Liver (tissue), 9 donors: ENCODE results near the gene RAB7A. TPM values are rescaled to one million over a fixed set of nuclear protein-coding genes. Genes with fewer than 3 reads are reported as not detected.

ENCODE experiments used
- DNase-seq: peaks from one replicate; pipeline ENCODE4 v3.0.0-alpha.2; 2017; ENCODE audit warnings: low spot score
- H3K27ac ChIP-seq, 2 donors: one replicate each; pipeline ENCODE4 v1.7.0; 2013; ENCODE audit warnings: inconsistent platforms in 2 of 2, low read length in 2 of 2, control low read depth in 1 of 2, low read depth in 1 of 2, mild to moderate bottlenecking in 1 of 2
- H3K27me3 ChIP-seq, 4 donors: one replicate each; pipeline versions ENCODE4 v1.6.1 to v1.7.0; 2013; ENCODE audit warnings: low read length in 3 of 4, inconsistent platforms in 1 of 4, mild to moderate bottlenecking in 1 of 4, moderate library complexity in 1 of 4; ENCODE audit not compliant: control insufficient read depth in 4 of 4, insufficient read depth in 4 of 4
- H3K36me3 ChIP-seq, 4 donors: one replicate each; pipeline versions ENCODE4 v1.6.1 to v1.7.0; 2013; ENCODE audit warnings: low read length in 3 of 4, mild to moderate bottlenecking in 3 of 4, low read depth in 1 of 4, moderate library complexity in 1 of 4; ENCODE audit not compliant: control insufficient read depth in 4 of 4, insufficient read depth in 3 of 4
- H3K4me1 ChIP-seq, 4 donors: one replicate each; pipeline versions ENCODE4 v1.6.1 to v1.7.0; 2013; ENCODE audit warnings: low read length in 3 of 4, mild to moderate bottlenecking in 3 of 4, moderate library complexity in 1 of 4; ENCODE audit not compliant: control insufficient read depth in 4 of 4, insufficient read depth in 4 of 4
- H3K4me3 ChIP-seq, 3 donors: one replicate each; pipeline versions ENCODE4 v1.6.1 to v1.7.0; 2013; ENCODE audit warnings: low read length in 3 of 3, control low read depth in 1 of 3, low read depth in 1 of 3, mild to moderate bottlenecking in 1 of 3
- H3K9ac ChIP-seq, 2 donors: one replicate each; pipeline ENCODE4 v1.7.0; 2013; ENCODE audit warnings: low read length in 2 of 2, mild to moderate bottlenecking in 2 of 2, moderate library complexity in 2 of 2, control low read depth in 1 of 2, low read depth in 1 of 2
- H3K9me3 ChIP-seq, 4 donors: one replicate each; pipeline versions ENCODE4 v1.6.1 to v1.7.0; 2013; ENCODE audit warnings: low read length in 3 of 4; ENCODE audit not compliant: control insufficient read depth in 4 of 4
- ATF3 ChIP-seq: IDR thresholded peaks from 2 replicates; pipeline ENCODE4 v1.6.1; 2016; ENCODE audit warnings: antibody characterized with exemption
- EGR1 ChIP-seq, 2 donors: IDR thresholded peaks; 2 replicates each; pipeline ENCODE4 v1.6.1; 2016 to 2018; ENCODE audit warnings: antibody characterized with exemption in 2 of 2, low read depth in 2 of 2
- FOXA1 ChIP-seq: IDR thresholded peaks from 2 replicates; pipeline ENCODE4 v1.6.1; 2016; ENCODE audit warnings: antibody characterized with exemption
- FOXA2 ChIP-seq: IDR thresholded peaks from 2 replicates; pipeline ENCODE4 v1.6.1; 2016; ENCODE audit warnings: antibody characterized with exemption
- GABPA ChIP-seq, 2 donors: IDR thresholded peaks in 1 of 2; conservative IDR thresholded peaks in 1 of 2; 2 replicates each; pipeline ENCODE4 v1.6.1; 2016; ENCODE audit warnings: antibody characterized with exemption in 2 of 2, mild to moderate bottlenecking in 1 of 2, moderate library complexity in 1 of 2
- HNF4A ChIP-seq, 2 donors: conservative IDR thresholded peaks; 2 replicates each; pipeline ENCODE4 v1.6.1; 2016; ENCODE audit warnings: antibody characterized with exemption in 2 of 2, mild to moderate bottlenecking in 2 of 2
- HNF4G ChIP-seq: IDR thresholded peaks from 2 replicates; pipeline ENCODE4 v1.6.1; 2016; ENCODE audit warnings: antibody characterized with exemption
- JUND ChIP-seq, 2 donors: IDR thresholded peaks; 2 replicates each; pipeline ENCODE4 v1.6.1; 2016; ENCODE audit warnings: antibody characterized with exemption in 2 of 2
- MAX ChIP-seq: IDR thresholded peaks from 2 replicates; pipeline ENCODE4 v1.6.1; 2016; ENCODE audit warnings: antibody characterized with exemption
- NR2F2 ChIP-seq: IDR thresholded peaks from 2 replicates; pipeline ENCODE4 v1.6.1; 2016; ENCODE audit warnings: antibody characterized with exemption
- RAD21 ChIP-seq, 2 donors: IDR thresholded peaks; 2 replicates each; pipeline ENCODE4 v1.6.1; 2016; ENCODE audit warnings: antibody characterized with exemption in 2 of 2, mild to moderate bottlenecking in 2 of 2
- RXRA ChIP-seq, 2 donors: IDR thresholded peaks; 2 replicates each; pipeline ENCODE4 v1.6.1; 2017 to 2018; ENCODE audit warnings: antibody characterized with exemption in 2 of 2, mild to moderate bottlenecking in 1 of 2
- SP1 ChIP-seq: IDR thresholded peaks from 2 replicates; pipeline ENCODE4 v1.6.1; 2018; ENCODE audit warnings: antibody characterized with exemption, mild to moderate bottlenecking
- TAF1 ChIP-seq: conservative IDR thresholded peaks from 2 replicates; pipeline ENCODE4 v1.6.1; 2016; ENCODE audit warnings: antibody characterized with exemption, mild to moderate bottlenecking
- YY1 ChIP-seq: IDR thresholded peaks from 2 replicates; pipeline ENCODE4 v1.6.1; 2016; ENCODE audit warnings: antibody characterized with exemption, mild to moderate bottlenecking
- ZBTB33 ChIP-seq: IDR thresholded peaks from 2 replicates; pipeline ENCODE4 v1.6.1; 2016; ENCODE audit warnings: antibody characterized with exemption
- WGBS: extraction: QIAGEN DNeasy Blood & Tissue Kit; methylation state at CpG from one replicate; pipeline ENCODE4 v1.1.7; 2013; 5-methylcytosine and 5-hydroxymethylcytosine counted together
- polyA plus RNA-seq, 2 donors: library from polyadenylated mRNA; stranded (reverse) in 1 of 2; unstranded in 1 of 2; fragments of 200-250 nt in 1 of 2; fragments of >200 nt in 1 of 2; fragmentation: Nextera tagmentation in 1 of 2; extraction: Ambion mirVana in 1 of 2; gene quantifications; one replicate each; pipeline versions ENCODE4 v1.2.1 to v1.2.3, GENCODE V29; 2013 to 2015
- total RNA-seq, 2 donors: library from RNA; depleted of rRNA; stranded (reverse); fragments of >200 nt; gene quantifications; one replicate each; pipeline ENCODE4 v1.2.3, GENCODE V29; 2014
- TF ChIP-seq, protein P1 (sequence below): fragments of 150-350 bp; IDR thresholded peaks from 2 replicates; pipeline ENCODE4 v1.5.1; 2017; ENCODE audit warnings: improper control_type of control experiment, low read depth, low read length; ENCODE audit not compliant: missing input control
- TF ChIP-seq, protein P2 (sequence below): IDR thresholded peaks from 2 replicates; pipeline ENCODE4 v1.6.1; 2016; ENCODE audit warnings: antibody characterized with exemption, mild to moderate bottlenecking
- donor health status: healthy.
- donor health status: healthy.
- donor health status: healthy.
- donor health status: healthy.
- donor health status: healthy.

Gene RAB7A
- total and polyA plus RNA-seq, 4 donors: 34.6 to 90.6 (median 63.4) TPM

DNA sequence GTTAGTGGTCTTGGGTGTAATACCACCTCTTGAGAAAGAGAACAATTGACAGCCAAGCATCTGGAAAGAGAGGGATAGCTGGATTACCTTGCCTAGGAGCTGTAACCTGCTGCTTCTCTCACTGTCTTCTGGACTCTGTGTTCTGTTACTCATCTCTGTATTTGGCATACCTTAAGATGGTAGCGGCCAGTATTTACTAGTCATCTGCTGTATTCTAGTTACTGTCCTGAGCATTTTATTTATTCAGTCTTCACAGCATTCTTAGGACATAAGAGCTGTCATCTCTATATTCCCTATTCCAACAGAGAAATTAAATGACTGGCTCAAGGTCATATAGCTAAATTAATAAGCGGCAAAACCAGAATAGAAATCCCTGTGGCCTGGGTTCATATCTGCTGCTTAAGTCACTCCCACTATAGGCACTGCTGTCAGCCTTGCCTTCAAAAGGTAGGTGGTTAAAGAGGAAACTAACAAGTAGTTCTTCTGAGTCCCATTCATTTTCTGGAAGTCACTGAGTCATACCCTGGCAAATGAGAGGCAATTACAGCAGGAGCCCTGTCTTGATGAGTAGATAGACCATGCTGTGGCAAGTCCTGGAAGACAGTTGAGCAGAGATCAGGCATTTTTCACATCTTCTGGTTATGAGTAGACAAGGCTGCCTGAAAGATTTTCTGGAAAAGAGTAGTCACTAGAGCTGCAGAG is 68.2 kb downstream of the RAB7A start:
- H3K4me3 ChIP-seq: no peak overlapping the region
- no peaks in the 10 kb centered on the region for H3K27me3 ChIP-seq
- H3K9ac ChIP-seq: no peak overlapping the region
- H3K9me3 ChIP-seq: no peaks in the 10 kb centered on the region
- TF ChIP-seq, protein P1, sequence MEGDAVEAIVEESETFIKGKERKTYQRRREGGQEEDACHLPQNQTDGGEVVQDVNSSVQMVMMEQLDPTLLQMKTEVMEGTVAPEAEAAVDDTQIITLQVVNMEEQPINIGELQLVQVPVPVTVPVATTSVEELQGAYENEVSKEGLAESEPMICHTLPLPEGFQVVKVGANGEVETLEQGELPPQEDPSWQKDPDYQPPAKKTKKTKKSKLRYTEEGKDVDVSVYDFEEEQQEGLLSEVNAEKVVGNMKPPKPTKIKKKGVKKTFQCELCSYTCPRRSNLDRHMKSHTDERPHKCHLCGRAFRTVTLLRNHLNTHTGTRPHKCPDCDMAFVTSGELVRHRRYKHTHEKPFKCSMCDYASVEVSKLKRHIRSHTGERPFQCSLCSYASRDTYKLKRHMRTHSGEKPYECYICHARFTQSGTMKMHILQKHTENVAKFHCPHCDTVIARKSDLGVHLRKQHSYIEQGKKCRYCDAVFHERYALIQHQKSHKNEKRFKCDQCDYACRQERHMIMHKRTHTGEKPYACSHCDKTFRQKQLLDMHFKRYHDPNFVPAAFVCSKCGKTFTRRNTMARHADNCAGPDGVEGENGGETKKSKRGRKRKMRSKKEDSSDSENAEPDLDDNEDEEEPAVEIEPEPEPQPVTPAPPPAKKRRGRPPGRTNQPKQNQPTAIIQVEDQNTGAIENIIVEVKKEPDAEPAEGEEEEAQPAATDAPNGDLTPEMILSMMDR: no peak
- TF ChIP-seq MAX (no peak), TAF1 (no peak), YY1 (no peak), FOXA2 (no peak), NR2F2 (no peak), JUND (IDR thresholded peaks at IDR 0.05) (no peak), HNF4A (conservative IDR thresholded peaks at IDR 0.05) (no peak), SP1 (no peak), EGR1 (IDR thresholded peaks at IDR 0.05; ENCODE audit: low read depth in 2 of 2) (no peak), HNF4G (no peak), FOXA1 (no peak), GABPA (IDR thresholded peaks at IDR 0.05 in 1 of 2, conservative IDR thresholded peaks at IDR 0.05 in 1 of 2) (no peak), ZBTB33 (no peak), RXRA (IDR thresholded peaks at IDR 0.05) (no peak), ATF3 (no peak), RAD21 (IDR thresholded peaks at IDR 0.05) (no peak)
- TF ChIP-seq, protein P2, sequence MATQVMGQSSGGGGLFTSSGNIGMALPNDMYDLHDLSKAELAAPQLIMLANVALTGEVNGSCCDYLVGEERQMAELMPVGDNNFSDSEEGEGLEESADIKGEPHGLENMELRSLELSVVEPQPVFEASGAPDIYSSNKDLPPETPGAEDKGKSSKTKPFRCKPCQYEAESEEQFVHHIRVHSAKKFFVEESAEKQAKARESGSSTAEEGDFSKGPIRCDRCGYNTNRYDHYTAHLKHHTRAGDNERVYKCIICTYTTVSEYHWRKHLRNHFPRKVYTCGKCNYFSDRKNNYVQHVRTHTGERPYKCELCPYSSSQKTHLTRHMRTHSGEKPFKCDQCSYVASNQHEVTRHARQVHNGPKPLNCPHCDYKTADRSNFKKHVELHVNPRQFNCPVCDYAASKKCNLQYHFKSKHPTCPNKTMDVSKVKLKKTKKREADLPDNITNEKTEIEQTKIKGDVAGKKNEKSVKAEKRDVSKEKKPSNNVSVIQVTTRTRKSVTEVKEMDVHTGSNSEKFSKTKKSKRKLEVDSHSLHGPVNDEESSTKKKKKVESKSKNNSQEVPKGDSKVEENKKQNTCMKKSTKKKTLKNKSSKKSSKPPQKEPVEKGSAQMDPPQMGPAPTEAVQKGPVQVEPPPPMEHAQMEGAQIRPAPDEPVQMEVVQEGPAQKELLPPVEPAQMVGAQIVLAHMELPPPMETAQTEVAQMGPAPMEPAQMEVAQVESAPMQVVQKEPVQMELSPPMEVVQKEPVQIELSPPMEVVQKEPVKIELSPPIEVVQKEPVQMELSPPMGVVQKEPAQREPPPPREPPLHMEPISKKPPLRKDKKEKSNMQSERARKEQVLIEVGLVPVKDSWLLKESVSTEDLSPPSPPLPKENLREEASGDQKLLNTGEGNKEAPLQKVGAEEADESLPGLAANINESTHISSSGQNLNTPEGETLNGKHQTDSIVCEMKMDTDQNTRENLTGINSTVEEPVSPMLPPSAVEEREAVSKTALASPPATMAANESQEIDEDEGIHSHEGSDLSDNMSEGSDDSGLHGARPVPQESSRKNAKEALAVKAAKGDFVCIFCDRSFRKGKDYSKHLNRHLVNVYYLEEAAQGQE: no peak
- no peak for DNase-seq
- peaks cover 2 to 23% (median 18%) of the 10 kb centered on the region in 4 donors for H3K4me1 ChIP-seq
- H3K27ac ChIP-seq: peak overlapping the region in 1 of 2 donors; percentile 39
- H3K36me3 ChIP-seq: peaks cover 8 to 31% (median 21%) of the 10 kb centered on the region in 4 donors
- WGBS: 95% methylated on average over 2 of the region's 2 CpGs
